GM21529 (cell line): ENCODE data around the gene PPARG.

Source experiments
- ATAC-seq: cut with Tn5 transposase; IDR thresholded peaks from one replicate; pipeline ENCODE4 v1.9.1; 2021; ENCODE audit not compliant: unreplicated experiment

PPARG gene

DNA sequence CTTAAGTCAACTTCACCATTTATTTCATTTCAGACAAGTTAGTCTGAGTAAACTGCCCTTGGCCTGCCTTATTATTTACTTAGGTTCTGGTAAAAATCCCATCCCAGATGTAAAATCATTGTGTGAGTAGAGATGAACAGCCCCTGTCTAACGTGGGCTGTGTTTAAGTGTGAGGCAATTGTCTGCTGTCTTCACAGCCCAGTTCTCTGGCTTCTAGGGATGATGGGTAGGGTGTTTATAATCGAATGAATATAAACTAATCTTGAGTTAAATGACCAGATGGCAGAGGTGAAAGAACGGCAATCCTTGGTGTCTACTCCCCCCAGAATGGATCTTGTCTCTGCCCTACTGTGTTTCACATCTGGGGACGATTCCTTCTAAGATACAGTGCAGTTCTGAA is 20.8 kb downstream of the PPARG start:
- ATAC-seq: no peak

DNA sequence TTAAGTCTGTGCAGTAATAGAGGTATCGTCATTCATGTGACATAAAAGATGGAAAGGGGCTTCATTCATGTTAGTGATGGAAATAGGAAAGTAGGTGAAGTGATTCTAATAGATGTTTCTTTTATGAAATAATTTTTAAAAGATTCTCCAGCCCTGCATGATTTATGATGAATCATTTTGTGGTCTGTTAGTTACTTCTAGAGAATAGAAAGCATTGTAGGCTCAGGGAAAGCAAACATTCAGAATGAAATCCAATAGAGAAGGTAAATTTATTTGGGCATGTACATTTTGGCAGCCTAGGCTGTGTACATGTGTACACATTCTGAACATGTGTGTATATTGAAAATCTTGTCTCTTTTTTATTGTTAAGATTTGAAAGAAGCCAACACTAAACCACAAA is 23.1 kb downstream of the PPARG start:
- no peak for ATAC-seq

DNA sequence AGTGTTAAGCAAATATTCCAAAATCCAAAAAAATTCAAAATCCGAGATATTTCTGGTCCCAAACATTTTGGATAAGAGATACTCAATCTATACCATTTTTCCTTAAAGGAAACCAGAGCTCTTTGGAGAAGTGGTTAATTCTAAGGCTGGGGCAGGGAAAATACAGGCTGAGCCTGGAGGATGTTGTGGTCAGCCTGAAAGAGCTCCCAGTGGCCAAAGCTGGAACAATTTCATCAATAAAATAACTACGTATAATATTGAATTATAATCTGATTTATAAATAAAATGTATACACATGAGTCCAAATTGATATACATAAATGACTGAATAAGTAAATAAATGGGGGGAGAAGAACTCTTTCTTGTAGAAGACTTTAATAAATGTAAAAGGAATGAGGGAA is 24.6 kb downstream of the PPARG start:
- no peak for ATAC-seq

DNA sequence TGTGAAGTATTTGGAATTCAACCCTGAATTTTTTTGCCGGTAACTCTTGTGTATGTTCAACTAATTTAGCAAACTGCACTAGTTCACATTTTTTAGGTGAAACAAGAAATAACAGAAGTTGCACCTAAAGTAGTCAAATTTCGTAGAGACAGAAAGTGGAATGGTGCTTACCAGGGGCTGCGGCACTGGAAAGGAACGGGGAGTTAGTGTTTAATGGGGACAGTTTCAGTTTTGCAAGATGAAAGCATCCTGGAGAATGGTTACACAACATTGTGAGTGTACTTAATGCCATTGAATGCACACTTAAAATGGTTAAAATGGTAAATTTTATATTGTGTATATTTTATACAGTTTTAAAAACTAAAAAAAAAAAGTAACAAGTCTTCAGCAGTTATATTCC is 27.4 kb downstream of the PPARG start:
- no peak for ATAC-seq

DNA sequence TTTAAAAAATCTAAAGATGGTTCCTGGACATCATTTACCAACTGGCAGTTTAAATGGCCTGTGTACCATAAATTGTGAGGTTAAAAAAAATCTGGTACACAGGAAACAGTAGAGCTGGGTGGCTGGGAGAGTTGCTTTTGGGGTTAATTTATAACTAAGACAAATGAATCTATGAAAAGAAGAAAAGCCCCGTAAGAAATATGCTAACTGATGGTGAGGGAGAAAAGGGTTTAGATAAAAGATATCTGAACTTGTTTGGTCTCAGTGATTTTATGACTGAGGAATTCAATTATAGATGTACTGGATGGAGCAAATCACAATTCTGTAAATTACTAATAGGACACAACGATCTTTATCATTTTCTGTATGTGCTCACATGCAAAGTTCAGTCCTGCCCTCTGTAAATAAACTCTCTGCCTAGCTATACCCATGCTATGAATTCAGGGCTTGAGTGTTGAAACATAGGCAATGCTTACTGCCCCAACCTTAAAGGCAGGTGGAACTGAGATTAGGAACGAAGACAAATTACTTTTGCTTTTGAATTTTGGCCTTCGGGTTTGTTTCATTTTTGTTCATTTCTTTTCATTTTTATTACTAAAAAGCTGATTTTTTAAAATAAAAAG is 28.0 kb downstream of the PPARG start:
- peak; percentile 60 for ATAC-seq

DNA sequence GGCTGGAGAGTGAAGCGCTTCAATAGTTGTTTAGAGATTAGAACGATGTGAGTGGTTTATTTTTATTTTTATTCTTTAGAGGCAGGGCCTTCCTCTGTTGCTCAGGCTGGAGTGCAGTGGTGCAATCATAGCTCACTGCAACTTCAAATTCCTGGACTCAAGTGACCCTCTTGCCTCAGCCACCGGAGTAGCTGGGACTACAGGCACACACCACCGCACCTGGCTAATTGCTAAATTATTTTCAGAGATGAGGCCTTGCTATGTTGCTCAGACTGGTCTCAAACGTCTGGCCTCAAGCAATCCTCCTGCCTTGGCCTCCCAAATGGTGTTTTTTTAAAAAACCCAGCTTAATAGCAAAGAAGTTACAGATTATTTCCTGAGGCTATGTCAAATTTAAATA is 29.0 kb downstream of the PPARG start:
- no peak for ATAC-seq

DNA sequence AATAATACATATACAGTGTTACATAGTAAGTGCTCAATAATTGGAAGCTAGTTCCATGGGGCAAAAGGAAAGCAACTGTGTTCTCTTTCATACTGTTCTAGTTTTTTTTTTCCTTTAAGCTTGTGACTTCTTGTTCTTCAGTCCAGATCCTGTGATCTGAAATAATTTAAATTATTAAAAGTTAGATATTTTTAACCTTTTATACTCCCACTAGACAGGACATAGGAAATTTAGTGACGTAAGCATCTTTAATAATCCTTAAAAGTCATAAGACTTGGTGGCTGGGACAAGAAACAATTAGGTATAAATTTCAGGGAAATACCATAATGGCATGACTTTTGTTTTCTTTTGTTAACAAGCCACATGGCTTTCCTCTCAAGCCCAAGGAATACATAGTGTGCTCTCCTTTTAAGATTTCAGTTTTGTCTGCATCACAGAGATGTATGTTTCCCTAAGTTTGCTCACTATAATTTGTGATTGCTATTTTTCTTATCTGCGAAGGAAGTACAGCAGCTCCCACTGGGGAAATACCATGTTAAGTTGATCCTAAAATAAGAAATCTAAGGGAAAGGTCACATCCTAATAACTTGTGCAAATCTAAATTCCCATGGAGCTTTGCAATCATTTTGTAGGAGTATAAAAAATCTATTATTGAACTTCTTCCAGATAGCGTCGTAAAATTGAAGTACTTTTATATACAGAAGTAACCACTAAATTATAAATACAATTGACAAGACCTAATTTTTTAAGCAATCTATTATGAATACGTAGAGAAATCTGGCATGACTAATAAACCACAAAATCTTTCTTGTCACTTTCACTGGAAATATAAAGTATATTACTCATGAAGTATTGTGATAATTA is 30.1 kb downstream of the PPARG start:
- ATAC-seq: no peak

DNA sequence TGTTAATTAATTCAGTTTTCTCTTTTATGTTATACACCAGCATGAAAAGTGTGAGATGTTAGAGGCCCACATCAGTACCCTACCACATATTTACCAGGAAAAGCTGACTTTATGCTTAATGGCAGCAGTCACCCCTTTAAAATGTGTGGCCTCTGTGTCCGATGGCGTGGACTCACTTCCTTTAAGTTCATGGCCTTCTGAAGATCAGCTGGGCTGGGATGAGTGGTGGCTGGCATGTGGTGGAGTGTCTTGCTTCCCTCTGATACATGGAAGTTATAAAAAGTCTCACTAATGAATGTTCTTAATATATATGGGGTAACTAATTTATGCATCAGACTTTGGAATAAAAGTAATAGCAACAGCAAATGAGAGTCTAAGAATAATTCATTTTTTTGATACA is 32.1 kb downstream of the PPARG start:
- ATAC-seq: no peak

DNA sequence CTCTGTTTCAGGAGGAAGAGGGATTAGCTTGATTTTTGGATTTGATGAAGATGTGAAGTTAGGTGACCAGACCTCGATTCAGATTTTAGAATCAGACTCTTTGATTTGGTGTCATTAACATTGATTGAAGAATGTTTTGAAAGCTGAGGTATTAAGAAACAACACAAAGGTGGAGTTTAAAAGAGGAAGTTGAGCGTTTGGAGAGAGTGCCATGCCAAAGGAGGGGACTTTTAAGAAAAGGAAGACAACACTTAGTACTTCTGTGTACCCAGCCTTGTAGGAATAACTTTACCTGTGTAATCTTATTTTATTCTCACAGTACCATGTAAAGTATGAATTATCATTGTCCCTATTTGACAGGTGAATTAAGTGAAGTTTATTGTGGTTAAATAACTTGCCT is 34.4 kb downstream of the PPARG start:
- ATAC-seq: no peak

DNA sequence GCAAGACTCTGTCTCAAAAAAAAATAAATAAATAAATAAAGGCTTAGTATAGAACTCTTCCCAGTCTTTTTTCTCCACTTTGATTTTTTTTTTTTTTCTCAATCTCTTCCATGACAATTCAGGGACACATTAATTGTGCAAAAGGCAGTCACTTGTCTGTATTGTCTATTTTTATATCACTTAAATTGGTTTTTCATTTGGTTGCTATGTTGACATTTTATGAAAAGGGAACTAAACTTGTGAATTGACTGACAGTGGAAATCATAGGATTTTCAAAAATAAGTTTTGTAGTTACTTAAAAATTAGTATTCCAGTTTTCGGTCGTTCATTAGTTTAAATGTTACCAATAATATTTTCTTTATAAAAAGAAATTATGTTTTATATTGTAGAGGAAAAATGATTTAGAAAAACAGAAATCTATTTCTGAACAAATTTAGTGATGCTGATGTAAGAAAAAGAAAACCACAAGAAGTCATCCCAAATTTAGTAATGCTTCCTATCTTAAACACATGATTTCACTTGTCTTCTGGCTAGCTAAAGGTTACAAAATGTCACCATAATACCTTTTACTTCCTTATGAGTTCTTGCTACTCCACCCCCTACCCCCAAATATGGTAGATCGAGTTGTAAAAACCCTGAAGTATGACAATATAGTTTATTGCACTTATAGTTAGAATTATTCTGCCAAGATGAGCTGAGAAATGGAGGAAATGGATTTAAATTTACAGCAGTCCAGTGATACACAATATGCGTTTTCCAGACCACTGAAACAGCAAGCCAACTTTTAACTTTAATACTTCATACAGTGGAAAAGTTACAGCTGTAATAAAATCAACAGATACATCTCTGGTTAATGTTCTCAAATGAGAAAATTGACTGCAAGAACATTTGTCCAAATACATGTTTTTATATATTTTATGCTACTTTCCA is 37.0 kb downstream of the PPARG start:
- no peak for ATAC-seq

DNA sequence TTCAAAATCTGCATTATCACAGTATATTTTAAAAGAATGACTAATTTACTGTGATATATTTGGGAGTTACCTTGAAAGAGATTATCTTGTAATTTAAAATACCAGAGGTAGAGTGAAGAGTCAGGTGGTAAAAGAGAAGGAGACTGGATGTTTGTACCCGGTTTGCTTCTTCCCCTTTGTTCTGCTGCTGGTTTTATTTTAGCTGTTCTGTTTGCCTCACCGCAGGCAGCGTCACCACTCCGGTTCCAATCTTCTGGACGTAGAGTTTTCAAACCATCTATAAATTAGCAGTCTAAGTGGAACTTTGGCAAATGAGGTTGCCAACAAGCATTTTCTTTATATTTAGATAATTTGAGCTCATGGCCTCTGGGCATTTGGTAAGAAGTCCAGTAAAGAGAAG is 38.2 kb downstream of the PPARG start:
- no peak for ATAC-seq

DNA sequence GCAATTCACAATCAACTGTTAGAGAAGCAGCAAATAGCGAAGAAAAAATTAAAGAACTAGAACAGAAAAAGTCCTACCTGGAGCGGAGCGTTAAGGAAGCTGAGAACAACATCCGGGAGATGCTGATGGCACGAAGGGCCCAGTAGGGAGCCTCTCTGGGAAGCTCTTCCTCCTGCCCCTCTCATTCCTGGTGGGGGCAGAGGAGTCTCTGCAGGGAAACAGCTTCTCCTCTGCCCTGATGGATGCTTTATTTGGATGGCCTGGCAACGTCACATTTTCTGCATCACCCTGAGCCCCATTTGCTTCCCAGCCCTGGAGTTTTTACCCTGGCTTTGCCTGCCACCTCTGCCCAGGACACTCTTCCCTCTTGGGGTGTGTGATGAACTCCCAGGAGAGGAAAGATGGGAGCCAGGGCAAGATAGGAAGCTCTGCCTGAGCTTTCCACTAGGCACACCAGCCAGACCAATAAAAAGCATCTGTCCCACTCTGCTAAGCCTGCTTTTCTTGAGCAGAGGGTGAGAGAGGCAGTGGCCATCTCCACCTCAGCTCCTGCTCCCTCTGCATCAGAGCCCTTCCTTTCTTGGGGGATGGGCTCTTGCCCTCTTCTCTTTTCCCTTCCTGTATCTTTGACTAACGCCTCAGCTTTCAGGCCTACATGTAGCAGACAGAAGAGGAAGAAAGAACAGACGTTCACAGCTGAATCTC is 39.4 kb downstream of the PPARG start:
- ATAC-seq: no peak

DNA sequence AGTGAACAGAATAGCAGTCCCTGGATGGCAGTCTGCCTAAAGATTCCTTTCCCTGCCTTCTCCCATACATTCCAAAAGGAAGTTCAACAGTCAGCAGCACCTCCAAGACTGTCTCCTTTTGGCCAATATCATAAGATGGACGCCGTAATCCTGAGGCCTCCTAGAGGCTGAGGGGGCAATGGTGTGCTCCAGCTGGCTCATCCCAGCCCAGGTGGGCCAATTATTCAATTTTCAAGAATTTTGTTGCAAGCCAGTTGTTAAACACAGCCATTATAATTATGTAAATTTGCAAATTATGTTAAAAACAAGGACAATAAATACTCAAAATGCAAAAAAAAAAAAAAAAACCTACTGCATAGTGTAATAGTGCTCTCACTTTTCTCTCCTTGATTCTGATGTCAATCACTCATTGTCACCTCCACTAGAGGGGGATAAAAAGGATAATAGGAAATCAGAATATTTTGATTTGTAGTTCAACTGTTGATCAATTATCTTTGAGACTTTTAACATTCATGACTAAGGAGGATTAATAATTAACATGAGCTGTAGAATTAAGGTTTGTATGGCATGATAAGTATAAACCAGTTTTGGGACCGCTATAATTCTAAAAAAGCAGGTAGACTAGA is 40.1 kb downstream of the PPARG start:
- no peak for ATAC-seq

DNA sequence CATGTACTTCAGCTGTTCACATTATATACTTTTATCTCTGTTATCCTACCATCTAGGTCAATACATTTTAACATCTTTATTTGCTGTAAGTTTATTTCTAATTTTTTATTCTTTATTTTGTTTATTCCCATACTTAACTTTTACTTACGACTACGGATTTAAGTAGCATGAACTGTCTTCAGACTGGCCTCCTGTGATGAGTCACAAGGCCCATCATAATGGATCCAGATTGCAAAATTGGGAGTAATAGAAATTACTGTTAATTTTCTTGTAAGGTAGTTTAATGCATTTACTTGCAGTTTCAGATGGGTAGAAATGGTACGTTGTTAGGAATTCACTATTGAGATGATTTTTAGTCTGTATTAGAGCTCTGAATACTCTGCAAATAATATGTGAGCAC is 45.9 kb downstream of the PPARG start:
- no peak for ATAC-seq

DNA sequence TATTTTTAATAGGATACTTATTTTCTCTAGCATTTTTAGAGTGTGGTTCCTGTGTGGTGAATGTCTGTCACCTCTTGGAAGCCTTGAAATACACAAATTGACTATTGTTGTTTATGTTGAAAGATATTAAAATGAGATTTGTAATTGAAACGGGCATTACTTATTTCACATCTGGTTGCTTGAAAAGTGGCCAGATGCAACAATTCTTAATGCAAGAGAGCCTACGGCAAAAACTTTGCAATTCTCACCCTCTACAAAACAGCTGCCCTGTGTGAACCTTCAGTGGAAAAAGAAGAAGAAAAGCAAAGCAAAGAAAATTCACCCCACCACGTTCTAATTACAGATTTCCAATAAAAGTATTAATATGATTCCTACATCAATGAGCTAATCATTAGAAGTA is 46.6 kb downstream of the PPARG start:
- no peak for ATAC-seq

DNA sequence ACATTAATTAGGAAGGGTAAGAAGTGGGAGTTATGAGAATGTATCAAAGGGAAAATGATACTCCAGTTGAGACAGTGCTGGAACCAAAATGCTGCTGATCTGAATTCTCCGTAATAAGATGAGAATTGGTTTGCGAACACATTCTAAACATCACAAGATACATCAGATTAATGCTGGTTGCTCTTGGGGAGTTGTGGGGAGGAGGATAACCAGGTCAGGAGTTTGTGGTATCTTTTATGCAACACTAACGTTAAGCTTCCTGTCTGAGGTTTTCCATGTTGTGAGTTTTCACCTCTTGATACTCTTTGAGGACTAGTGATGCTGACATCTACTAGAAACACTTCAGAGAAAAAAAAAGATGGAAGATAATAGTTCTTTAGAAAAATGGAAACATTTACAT is 47.2 kb downstream of the PPARG start:
- no peak for ATAC-seq

DNA sequence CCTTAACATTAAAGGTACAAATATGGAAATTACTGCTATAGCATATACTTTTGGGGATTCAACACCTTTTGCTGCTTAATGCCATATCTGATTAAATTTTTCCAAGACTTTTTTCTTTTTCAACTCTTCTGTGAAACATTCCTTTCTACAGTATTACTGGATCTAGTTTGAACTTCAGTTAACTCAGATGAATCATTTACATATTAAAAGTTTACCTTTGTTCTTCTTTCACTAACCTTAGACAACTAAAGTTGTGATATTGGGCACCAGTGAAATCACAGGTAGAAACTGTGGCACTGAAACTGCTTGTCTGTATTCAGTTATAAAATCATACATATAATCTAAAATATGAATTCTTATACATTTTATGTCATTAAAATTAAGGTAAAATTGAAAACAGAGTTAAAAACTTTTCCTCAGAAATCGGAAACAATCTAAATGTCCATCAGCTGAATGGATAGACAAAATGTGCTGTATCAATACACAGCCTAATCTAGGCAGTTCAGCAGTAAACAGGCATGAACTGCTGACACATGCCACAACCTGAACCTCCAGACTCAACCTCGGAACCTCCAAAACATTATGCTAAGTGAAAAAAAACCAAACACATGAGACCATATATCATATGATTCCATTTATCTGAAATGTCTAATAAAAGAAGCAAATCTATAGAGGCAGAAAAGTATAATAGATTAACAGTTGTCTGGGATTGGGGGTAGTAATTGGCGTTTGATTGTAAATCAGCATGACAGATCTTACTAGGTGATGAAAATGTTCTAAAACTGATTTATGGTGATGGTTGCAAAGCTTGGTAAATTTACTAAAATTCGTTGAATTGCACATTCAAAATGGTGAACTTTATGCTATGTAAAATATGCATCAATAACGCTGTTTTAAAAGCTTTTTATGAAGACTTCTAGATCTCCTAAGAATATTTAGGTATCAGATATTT is 50.0 kb downstream of the PPARG start:
- no peak for ATAC-seq

DNA sequence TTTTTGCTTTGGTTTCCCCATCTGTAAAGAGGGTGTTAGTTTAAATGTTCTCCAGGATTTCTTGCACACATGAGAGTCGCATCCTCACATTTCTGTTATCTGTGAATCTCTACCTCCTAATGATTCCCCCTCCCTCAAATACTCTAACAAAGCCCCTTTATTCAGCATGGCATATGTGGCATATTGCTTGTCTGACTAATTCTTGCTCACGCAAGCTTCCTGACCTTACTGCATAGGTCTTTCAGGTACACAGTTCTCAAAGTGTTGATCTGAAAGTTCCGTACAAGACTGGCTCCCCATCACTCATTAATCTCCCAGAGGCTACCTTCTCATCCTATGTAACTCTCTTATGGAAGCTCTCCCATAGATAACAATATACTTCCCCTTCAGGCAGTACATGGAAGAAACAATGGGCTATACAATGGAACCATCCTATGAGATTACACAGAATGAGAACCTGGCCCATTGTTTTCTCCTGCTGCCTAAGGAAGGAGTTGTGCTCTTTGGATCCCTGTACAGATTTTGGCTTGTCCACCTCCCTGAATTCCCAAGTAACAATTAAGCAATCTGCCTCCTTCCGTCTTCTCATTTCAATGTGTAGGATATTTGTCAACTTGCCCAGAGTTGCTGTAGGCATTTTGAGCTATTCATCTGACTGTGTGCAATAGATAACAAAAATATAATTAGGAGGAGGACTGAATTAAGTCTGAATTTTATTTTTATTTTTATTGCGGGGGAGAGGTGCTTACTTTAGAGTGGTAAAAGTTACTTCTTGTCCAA is 51.0 kb downstream of the PPARG start:
- ATAC-seq: no peak

DNA sequence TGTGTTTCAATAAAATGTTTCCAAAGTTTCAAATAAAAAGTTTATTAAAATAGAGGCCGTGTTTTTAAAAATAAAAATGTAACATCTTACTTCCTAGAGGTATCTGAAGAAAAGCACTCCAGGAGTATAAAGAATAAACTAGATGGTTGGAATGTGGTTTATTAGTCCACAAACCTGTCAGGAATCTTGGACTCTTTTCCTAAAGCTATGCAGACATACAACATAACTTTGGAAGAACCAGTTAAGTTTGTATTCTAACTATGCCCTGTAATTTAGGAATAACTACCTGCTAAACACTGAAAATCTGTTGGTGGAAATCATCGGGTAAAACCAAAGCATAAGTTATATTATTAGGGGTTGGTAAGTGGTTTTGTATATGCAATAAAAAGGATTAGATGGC is 51.6 kb downstream of the PPARG start:
- no peak for ATAC-seq
